Skeletal muscle satellite cell (primary cell): ENCODE data around the gene TOPBP1.

Source experiments
- H3K27me3 ChIP-seq: 2 replicates; pipeline ENCODE4 v1.7.0; 2013; ENCODE audit warnings: low read length; ENCODE audit not compliant: control insufficient read depth, insufficient read depth
- H3K36me3 ChIP-seq: 2 replicates; pipeline ENCODE4 v1.7.0; 2013; ENCODE audit warnings: mild to moderate bottlenecking, control low read depth, low read length; ENCODE audit not compliant: insufficient read depth
- H3K4me1 ChIP-seq: 2 replicates; pipeline ENCODE4 v1.7.0; 2013; ENCODE audit warnings: low read length; ENCODE audit not compliant: control insufficient read depth, insufficient read depth
- H3K4me2 ChIP-seq: 2 replicates; pipeline ENCODE4 v1.7.0; 2013; ENCODE audit warnings: mild to moderate bottlenecking, low read length
- H3K4me3 ChIP-seq: 2 replicates; pipeline ENCODE4 v1.7.0; 2013; ENCODE audit warnings: low read length
- H3K9ac ChIP-seq: 2 replicates; pipeline ENCODE4 v1.7.0; 2013; ENCODE audit warnings: mild to moderate bottlenecking, low read depth, low read length, moderate library complexity
- H3K9me3 ChIP-seq: replicated peaks from 2 replicates; pipeline ENCODE4 v1.7.0; 2013; ENCODE audit warnings: mild to moderate bottlenecking, control low read depth, low read length

TOPBP1 gene

DNA sequence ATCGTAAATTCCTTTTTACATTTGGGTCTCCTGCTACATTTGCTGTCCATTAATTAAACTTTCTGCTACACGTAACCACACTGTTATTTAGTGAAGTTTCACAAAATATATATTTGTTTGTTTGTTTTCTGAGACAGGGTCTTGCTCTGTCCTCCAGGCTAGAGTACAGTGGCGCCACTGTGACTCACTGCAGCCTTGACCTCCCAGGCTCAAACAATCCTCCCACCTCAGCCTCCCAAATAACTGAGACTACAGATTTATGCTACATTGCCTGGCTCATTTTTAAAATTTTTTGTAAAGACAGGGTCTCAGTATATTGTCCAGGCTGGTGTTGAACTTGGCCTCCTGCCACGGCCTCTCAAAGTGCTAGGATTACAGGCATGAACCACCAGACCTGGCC lies 20.5 kb downstream of the TOPBP1 start:
- peaks cover 56% of the 10 kb centered on the region for H3K36me3 ChIP-seq
- no peak overlapping the region for H3K4me3 ChIP-seq
- no peak overlapping the region for H3K4me2 ChIP-seq
- H3K9ac ChIP-seq = no peak overlapping the region
- no peaks in the 10 kb centered on the region for H3K27me3 ChIP-seq
- H3K4me1 ChIP-seq = peaks cover 21% of the 10 kb centered on the region
- H3K9me3 ChIP-seq = no peaks in the 10 kb centered on the region

GRCh38 chr3:133633439-133633838 lies 28.3 kb downstream of the TOPBP1 start:
- H3K36me3 ChIP-seq = peaks cover 49% of the 10 kb centered on the region
- no peaks in the 10 kb centered on the region for H3K27me3 ChIP-seq
- H3K4me2 ChIP-seq = no peak overlapping the region
- no peaks in the 10 kb centered on the region for H3K9me3 ChIP-seq
- H3K4me1 ChIP-seq = no peaks in the 10 kb centered on the region
- no peak overlapping the region for H3K9ac ChIP-seq
- no peak overlapping the region for H3K4me3 ChIP-seq

- Histone ChIP-seq H3K4me1 (no peaks in the 10 kb centered on the region), H3K36me3 (peaks cover 51% of the 10 kb centered on the region), H3K4me3 (no peak overlapping the region), H3K9ac (no peak overlapping the region), H3K27me3 (no peaks in the 10 kb centered on the region), H3K4me2 (no peak overlapping the region), H3K9me3 (no peaks in the 10 kb centered on the region)
Observed at GRCh38 chr3:133629146-133629545, 32.6 kb downstream of the TOPBP1 start.

GRCh38 chr3:133627789-133628188 lies 34.0 kb downstream of the TOPBP1 start:
- H3K4me1 ChIP-seq = no peaks in the 10 kb centered on the region
- peaks cover 49% of the 10 kb centered on the region for H3K36me3 ChIP-seq
- no peak overlapping the region for H3K4me3 ChIP-seq
- H3K9me3 ChIP-seq = no peaks in the 10 kb centered on the region
- H3K27me3 ChIP-seq = no peaks in the 10 kb centered on the region
- no peak overlapping the region for H3K4me2 ChIP-seq
- H3K9ac ChIP-seq = no peak overlapping the region

DNA sequence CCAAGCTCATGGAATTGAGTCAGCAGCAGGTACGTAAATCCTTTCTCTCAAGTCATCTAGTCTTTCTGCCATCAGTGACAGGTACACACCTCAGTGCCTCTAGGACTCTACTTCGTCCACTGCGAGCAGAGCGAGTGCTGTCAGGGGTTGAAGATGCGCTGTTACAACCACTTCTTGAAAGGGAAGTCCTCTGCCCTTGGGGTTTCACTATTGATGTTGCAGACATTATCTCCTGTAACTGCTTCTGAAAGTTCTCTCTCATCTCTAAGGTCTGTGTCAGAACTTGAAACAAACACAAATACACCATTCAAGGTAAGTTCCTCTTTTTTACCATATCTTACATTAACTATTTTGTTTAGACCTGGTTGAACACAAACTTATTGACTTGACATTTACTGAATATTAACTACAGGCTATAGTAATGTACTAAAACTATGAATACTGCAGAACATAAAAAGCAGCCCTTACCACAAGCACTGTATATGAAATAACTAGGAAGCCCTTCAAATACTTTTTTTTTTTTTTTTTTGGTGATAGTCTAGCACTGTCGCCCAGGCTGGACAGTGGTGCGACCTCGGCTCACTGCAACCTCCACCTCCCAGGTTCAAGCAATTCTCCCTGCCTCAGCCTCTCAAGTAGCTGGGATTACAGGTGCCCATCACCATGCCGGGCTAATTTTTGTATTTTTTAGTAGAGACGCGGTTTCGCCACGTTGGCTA lies 41.5 kb downstream of the TOPBP1 start:
- Histone ChIP-seq H3K4me1 (no peaks in the 10 kb centered on the region), H3K9me3 (no peaks in the 10 kb centered on the region), H3K4me3 (no peak overlapping the region), H3K36me3 (peaks cover 47% of the 10 kb centered on the region), H3K9ac (no peak overlapping the region), H3K4me2 (no peak overlapping the region), H3K27me3 (no peaks in the 10 kb centered on the region)

- H3K4me3 ChIP-seq = no peak overlapping the region
- no peaks in the 10 kb centered on the region for H3K9me3 ChIP-seq
- H3K4me1 ChIP-seq = no peaks in the 10 kb centered on the region
- no peaks in the 10 kb centered on the region for H3K27me3 ChIP-seq
- H3K36me3 ChIP-seq = peaks cover 30% of the 10 kb centered on the region
- H3K9ac ChIP-seq = no peak overlapping the region
- H3K4me2 ChIP-seq = no peak overlapping the region
Observed at GRCh38 chr3:133611534-133611933, 50.2 kb downstream of the TOPBP1 start.

- no peak overlapping the region for H3K4me2 ChIP-seq
- no peaks in the 10 kb centered on the region for H3K4me1 ChIP-seq
- no peak overlapping the region for H3K4me3 ChIP-seq
- H3K27me3 ChIP-seq = no peaks in the 10 kb centered on the region
- no peaks in the 10 kb centered on the region for H3K9me3 ChIP-seq
- H3K9ac ChIP-seq = no peak overlapping the region
- peaks cover 26% of the 10 kb centered on the region for H3K36me3 ChIP-seq
Observed at GRCh38 chr3:133610031-133610430, 51.7 kb downstream of the TOPBP1 start.

GRCh38 chr3:133608388-133608787 lies 53.4 kb downstream of the TOPBP1 start:
- peaks cover 26% of the 10 kb centered on the region for H3K36me3 ChIP-seq

GRCh38 chr3:133607816-133608215 lies 53.9 kb downstream of the TOPBP1 start:
- Histone ChIP-seq H3K36me3 (peaks cover 26% of the 10 kb centered on the region), H3K27me3 (no peaks in the 10 kb centered on the region), H3K4me1 (no peaks in the 10 kb centered on the region)

More at GRCh38 chr3:133608388-133608787, 53.4 kb downstream of the TOPBP1 start:
- no peak overlapping the region for H3K4me2 ChIP-seq
- H3K9me3 ChIP-seq = no peaks in the 10 kb centered on the region
- H3K9ac ChIP-seq = no peak overlapping the region
- no peak overlapping the region for H3K4me3 ChIP-seq
- H3K4me1 ChIP-seq = no peaks in the 10 kb centered on the region
- H3K27me3 ChIP-seq = no peaks in the 10 kb centered on the region

GRCh38 chr3:133606902-133607301 lies 54.8 kb downstream of the TOPBP1 start:
- Histone ChIP-seq H3K36me3 (peaks cover 26% of the 10 kb centered on the region), H3K9me3 (no peaks in the 10 kb centered on the region), H3K9ac (no peak overlapping the region), H3K27me3 (no peaks in the 10 kb centered on the region), H3K4me3 (no peak overlapping the region), H3K4me1 (no peaks in the 10 kb centered on the region), H3K4me2 (no peak overlapping the region)

More at GRCh38 chr3:133607816-133608215, 53.9 kb downstream of the TOPBP1 start:
- Histone ChIP-seq H3K9me3 (no peaks in the 10 kb centered on the region), H3K4me3 (no peak overlapping the region), H3K9ac (no peak overlapping the region), H3K4me2 (no peak overlapping the region)

DNA sequence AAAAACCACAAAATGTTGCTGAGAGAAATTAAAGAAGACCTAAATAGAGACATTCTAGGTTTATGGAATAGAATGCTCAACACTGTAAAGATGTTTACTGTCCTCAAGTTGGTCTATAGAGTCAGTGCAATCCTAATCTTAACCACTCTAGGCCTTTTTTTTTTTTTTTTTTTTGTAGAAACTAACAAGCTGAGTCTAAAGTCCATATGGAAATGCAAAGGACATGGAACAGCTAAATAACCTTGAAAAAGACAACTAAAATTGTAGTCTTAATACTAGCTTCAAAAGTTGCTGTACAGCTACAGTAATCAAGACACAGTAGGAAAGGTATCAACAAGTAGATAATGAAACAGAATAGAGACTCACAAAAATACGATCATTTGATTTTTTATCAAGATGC lies 55.4 kb downstream of the TOPBP1 start:
- no peaks in the 10 kb centered on the region for H3K4me1 ChIP-seq
- H3K9me3 ChIP-seq = no peaks in the 10 kb centered on the region
- H3K9ac ChIP-seq = no peak overlapping the region
- H3K4me3 ChIP-seq = no peak overlapping the region
- H3K27me3 ChIP-seq = no peaks in the 10 kb centered on the region
- H3K36me3 ChIP-seq = peaks cover 24% of the 10 kb centered on the region
- H3K4me2 ChIP-seq = no peak overlapping the region

DNA sequence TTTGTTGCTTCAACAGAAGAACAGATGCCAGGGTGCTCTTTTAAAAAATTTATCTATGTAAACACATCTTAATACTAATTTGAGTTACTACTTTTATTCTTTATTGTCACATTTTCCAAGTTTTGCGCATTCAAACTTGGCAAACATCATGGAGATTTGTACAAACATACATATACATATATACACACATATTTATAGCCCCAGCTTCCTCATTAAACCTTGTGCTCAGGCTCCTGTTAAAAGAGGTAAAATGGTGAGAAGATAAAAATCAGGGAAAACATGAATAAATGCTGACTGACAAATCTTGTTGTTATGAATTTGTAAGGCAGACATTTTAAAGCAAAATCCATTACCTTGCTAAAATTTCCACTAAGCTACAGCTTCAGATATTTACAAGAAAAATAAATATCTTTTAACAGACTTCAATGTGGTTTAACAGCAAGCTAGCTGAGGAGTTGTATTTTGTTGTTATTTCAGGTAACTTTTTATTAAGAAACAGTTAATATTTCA lies 61.1 kb downstream of the TOPBP1 start:
- H3K4me1 ChIP-seq = peaks cover 4% of the 10 kb centered on the region
- H3K9ac ChIP-seq = no peak overlapping the region

More for the DNA sequence above, 61.1 kb downstream of the TOPBP1 start:
- H3K4me3 ChIP-seq = no peak overlapping the region
- no peaks in the 10 kb centered on the region for H3K27me3 ChIP-seq
- H3K4me2 ChIP-seq = no peak overlapping the region
- H3K36me3 ChIP-seq = peaks cover 10% of the 10 kb centered on the region
- H3K9me3 ChIP-seq = no peaks in the 10 kb centered on the region
